ENCODE data around the gene ARHGAP24. TPM values are rescaled to one million over a fixed set of nuclear protein-coding genes. Genes with fewer than 3 reads are reported as not detected.

Gene ARHGAP24
- total and polyA plus RNA-seq, 2 donors (not counting 1 experiment from before 2014, with no cell fraction given): 48.4 to 141 TPM

DNA sequence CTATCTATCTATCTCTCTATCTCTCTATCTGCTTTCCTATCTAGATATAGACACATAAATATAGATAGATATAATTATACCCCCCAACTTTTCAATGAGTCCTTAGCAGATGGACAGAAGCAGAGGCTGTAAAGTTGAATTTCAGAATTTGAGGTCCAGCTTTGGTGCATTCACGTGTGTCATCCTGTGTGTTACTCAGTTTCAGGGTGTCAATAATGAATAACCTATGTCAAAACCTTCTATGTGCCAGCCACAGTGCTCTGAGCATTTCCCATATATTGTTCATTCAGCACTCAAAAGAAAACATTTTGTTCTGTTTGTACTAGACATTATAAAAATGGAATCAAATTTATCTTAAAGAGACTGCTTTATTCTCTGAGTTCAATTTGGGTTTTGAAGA, 310.0 kb downstream of the ARHGAP24 start:
- intact Hi-C loops (cut with micrococcal nuclease): loop anchor here (2.0 kb wide), 1 partner anchor 18 kb away; no protein-coding TSS in a partner anchor
- Histone ChIP-seq H2AFZ (ENCODE audit: insufficient read depth, low read depth, low read length, poor library complexity, severe bottlenecking) (no peak overlapping the region), H3K9me3 (ENCODE audit: control extremely low read depth in 1 of 3, control insufficient read depth in 2 of 3, insufficient read depth in 1 of 3, low read length in 2 of 3) (no peaks in the 10 kb centered on the region), H4K20me1 (ENCODE audit: control insufficient read depth, insufficient read depth, low read length, poor library complexity, severe bottlenecking) (no peaks in the 10 kb centered on the region), H3K9ac (ENCODE audit: low read length) (no peak overlapping the region), H3K36me3 (replicated peaks in 1 of 2; ENCODE audit: control extremely low read depth in 1 of 2, control insufficient read depth in 1 of 2, extremely low read depth in 1 of 2, insufficient read depth in 2 of 2, low read length in 1 of 2) (no peaks in the 10 kb centered on the region), H3K27ac (ENCODE audit: low read length in 2 of 2) (no peak overlapping the region), H3K27me3 (replicated peaks in 1 of 4; ENCODE audit: control extremely low read depth in 1 of 4, control insufficient read depth in 3 of 4, insufficient read depth in 4 of 4, low read length in 3 of 4) (no peaks in the 10 kb centered on the region), H3K4me2 (replicated peaks; ENCODE audit: low read depth, low read length, poor library complexity, severe bottlenecking) (no peak overlapping the region), H3K79me2 (ENCODE audit: control insufficient read depth, insufficient read depth, low read length) (peaks cover 53% of the 10 kb centered on the region), H3K4me3 (ENCODE audit: control extremely low read depth in 1 of 5, extremely low read depth in 1 of 5, insufficient read depth in 1 of 5, low read depth in 2 of 5, low read length in 4 of 5) (no peak overlapping the region), H3K4me1 (ENCODE audit: control insufficient read depth in 2 of 2, insufficient read depth in 2 of 2, low read length in 2 of 2) (peaks cover 19 to 26% of the 10 kb centered on the region in 2 donors)
- TF ChIP-seq, protein P1, sequence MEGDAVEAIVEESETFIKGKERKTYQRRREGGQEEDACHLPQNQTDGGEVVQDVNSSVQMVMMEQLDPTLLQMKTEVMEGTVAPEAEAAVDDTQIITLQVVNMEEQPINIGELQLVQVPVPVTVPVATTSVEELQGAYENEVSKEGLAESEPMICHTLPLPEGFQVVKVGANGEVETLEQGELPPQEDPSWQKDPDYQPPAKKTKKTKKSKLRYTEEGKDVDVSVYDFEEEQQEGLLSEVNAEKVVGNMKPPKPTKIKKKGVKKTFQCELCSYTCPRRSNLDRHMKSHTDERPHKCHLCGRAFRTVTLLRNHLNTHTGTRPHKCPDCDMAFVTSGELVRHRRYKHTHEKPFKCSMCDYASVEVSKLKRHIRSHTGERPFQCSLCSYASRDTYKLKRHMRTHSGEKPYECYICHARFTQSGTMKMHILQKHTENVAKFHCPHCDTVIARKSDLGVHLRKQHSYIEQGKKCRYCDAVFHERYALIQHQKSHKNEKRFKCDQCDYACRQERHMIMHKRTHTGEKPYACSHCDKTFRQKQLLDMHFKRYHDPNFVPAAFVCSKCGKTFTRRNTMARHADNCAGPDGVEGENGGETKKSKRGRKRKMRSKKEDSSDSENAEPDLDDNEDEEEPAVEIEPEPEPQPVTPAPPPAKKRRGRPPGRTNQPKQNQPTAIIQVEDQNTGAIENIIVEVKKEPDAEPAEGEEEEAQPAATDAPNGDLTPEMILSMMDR (IDR thresholded peaks at IDR 0.05): no peak
- TF ChIP-seq EZH2 (IDR thresholded peaks at IDR 0.05; ENCODE audit: borderline replicate concordance, insufficient read depth, low read depth, low read length, poor library complexity, severe bottlenecking): no peak
- CTCF ChIA-PET: interaction anchor here (0.9 kb wide), 2 partner anchors 8 to 9 kb away, joined by 3 read pairs; no protein-coding TSS in a partner anchor
- Mint-ChIP-seq H3K4me3 (no peak overlapping the region), H3K27me3 (no peaks in the 10 kb centered on the region), H3K9me3 (ENCODE audit: insufficient read depth) (no peaks in the 10 kb centered on the region), H3K4me1 (peaks cover 42% of the 10 kb centered on the region), H3K27ac (no peak overlapping the region)
- ATAC-seq (ENCODE audit: low read depth) (no peak), DNase-seq (no peak)
- POLR2A ChIA-PET: no interaction called here
- no CpG with 5 or more reads among the region's 1 CpG for WGBS (ENCODE audit: insufficient coverage)

DNA sequence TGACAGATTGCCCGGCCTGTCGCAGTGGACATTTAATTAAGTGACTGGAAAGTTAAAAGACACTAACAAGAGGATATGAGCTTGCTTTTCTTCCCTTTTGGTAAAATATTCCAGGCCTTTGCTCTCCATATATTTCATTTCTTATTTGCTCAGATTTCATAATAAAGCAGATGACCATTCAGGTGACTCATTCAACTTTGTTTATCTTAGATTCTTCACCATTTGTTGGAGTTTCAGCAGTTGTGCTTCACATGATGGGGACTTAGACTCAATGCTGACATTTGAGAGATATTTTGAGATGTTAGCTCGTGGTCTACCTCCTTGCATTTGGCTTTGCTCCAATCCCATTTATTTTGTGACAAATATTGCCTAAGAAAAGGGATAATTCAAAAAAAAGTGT, 312.2 kb downstream of the ARHGAP24 start:
- H3K27ac Mint-ChIP-seq: no peak overlapping the region
- peaks cover 0 to 3% of the 10 kb centered on the region in 2 experiments for H3K36me3 ChIP-seq (replicated peaks in 1 of 2; ENCODE audit: control extremely low read depth in 1 of 2, control insufficient read depth in 1 of 2, extremely low read depth in 1 of 2, insufficient read depth in 2 of 2, low read length in 1 of 2)
- no peak overlapping the region for H3K4me3 Mint-ChIP-seq
- H4K20me1 ChIP-seq (ENCODE audit: control insufficient read depth, insufficient read depth, low read length, poor library complexity, severe bottlenecking): no peaks in the 10 kb centered on the region
- no peaks in the 10 kb centered on the region for H3K27me3 Mint-ChIP-seq
- DNase-seq (no peak), ATAC-seq (ENCODE audit: low read depth) (no peak)
- H3K4me3 ChIP-seq (ENCODE audit: control extremely low read depth in 1 of 5, extremely low read depth in 1 of 5, insufficient read depth in 1 of 5, low read depth in 2 of 5, low read length in 4 of 5): no peak overlapping the region
- no peak overlapping the region for H3K4me2 ChIP-seq (replicated peaks; ENCODE audit: low read depth, low read length, poor library complexity, severe bottlenecking)
- H3K9ac ChIP-seq (ENCODE audit: low read length): no peak overlapping the region
- ChIA-PET POLR2A (no interaction called here), CTCF (interaction anchor here (1.7 to 2.2 kb wide), 2 partner anchors 10 to 13 kb away, joined by 5 to 6 read pairs; no protein-coding TSS in a partner anchor)
- H3K9me3 Mint-ChIP-seq (ENCODE audit: insufficient read depth): no peaks in the 10 kb centered on the region
- no peak overlapping the region for H2AFZ ChIP-seq (ENCODE audit: insufficient read depth, low read depth, low read length, poor library complexity, severe bottlenecking)
- H3K79me2 ChIP-seq (ENCODE audit: control insufficient read depth, insufficient read depth, low read length): peaks cover 41% of the 10 kb centered on the region
- intact Hi-C loops (cut with micrococcal nuclease): no loop called here
- peaks cover 48% of the 10 kb centered on the region for H3K4me1 Mint-ChIP-seq
- H3K9me3 ChIP-seq (ENCODE audit: control extremely low read depth in 1 of 3, control insufficient read depth in 2 of 3, insufficient read depth in 1 of 3, low read length in 2 of 3): no peaks in the 10 kb centered on the region
- H3K4me1 ChIP-seq (ENCODE audit: control insufficient read depth in 2 of 2, insufficient read depth in 2 of 2, low read length in 2 of 2): peaks cover 13 to 25% of the 10 kb centered on the region in 2 donors
- TF ChIP-seq, protein P1 (IDR thresholded peaks at IDR 0.05): no peak
- no peak for TF ChIP-seq EZH2 (IDR thresholded peaks at IDR 0.05; ENCODE audit: borderline replicate concordance, insufficient read depth, low read depth, low read length, poor library complexity, severe bottlenecking)
- no CpG with 5 or more reads among the region's 3 CpGs for WGBS (ENCODE audit: insufficient coverage)
- no peaks in the 10 kb centered on the region for H3K27me3 ChIP-seq (replicated peaks in 1 of 4; ENCODE audit: control extremely low read depth in 1 of 4, control insufficient read depth in 3 of 4, insufficient read depth in 4 of 4, low read length in 3 of 4)
- no peak overlapping the region for H3K27ac ChIP-seq (ENCODE audit: low read length in 2 of 2)
